Naive B cell (primary cell): Measurements from ENCODE around the gene NPHP3. TPM values are rescaled to one million over a fixed set of nuclear protein-coding genes. Genes with fewer than 3 reads are reported as not detected.
A peak's percentile ranks its signal among the peaks of the same experiment; 100 is the strongest.
"Not testable (repeated sequence)": the region's sequence is repeated elsewhere in the genome, so short reads cannot be mapped to it uniquely, and the experiment has no call there.

ENCODE experiments used
- ATAC-seq, 2 donors: fragments of 150-1000 bp; cut with Tn5 transposase; 2 replicates each; pipeline ENCODE4 v1.10.0; 2021; ENCODE audit warnings: low read depth in 2 of 2, mild to moderate bottlenecking in 2 of 2, moderate library complexity in 2 of 2
- DNase-seq: peaks from one replicate; pipeline ENCODE4 v3.0.0; 2022
- H3K27ac Mint-ChIP-seq, 6 donors: one replicate each; pipeline ENCODE4 v1.8.0; 2020 to 2022; ENCODE audit warnings: mild to moderate bottlenecking in 6 of 6, mixed read lengths in 6 of 6, moderate library complexity in 5 of 6, inconsistent platforms in 2 of 6
- H3K27me3 Mint-ChIP-seq, 3 donors: one replicate each; pipeline ENCODE4 v1.8.0; 2021 to 2022; ENCODE audit warnings: mixed read lengths in 3 of 3, mild to moderate bottlenecking in 1 of 3
- H3K36me3 Mint-ChIP-seq, 2 donors: one replicate each; pipeline ENCODE4 v1.8.0; 2020 to 2022; ENCODE audit warnings: mixed read lengths in 2 of 2, inconsistent platforms in 1 of 2, mild to moderate bottlenecking in 1 of 2
- H3K4me1 Mint-ChIP-seq, 3 donors: one replicate each; pipeline ENCODE4 v1.8.0; 2020 to 2022; ENCODE audit warnings: mixed read lengths in 3 of 3, inconsistent platforms in 1 of 3, mild to moderate bottlenecking in 1 of 3, moderate library complexity in 1 of 3
- H3K4me3 Mint-ChIP-seq, 8 donors: one replicate each; pipeline ENCODE4 v1.8.0; 2020 to 2022; ENCODE audit warnings: mild to moderate bottlenecking in 8 of 8, mixed read lengths in 8 of 8, moderate library complexity in 8 of 8, inconsistent platforms in 2 of 8
- H3K9me3 Mint-ChIP-seq, 7 donors: one replicate each; pipeline ENCODE4 v1.8.0; 2020 to 2022; ENCODE audit warnings: mixed read lengths in 7 of 7, mild to moderate bottlenecking in 5 of 7, inconsistent platforms in 2 of 7, moderate library complexity in 1 of 7
- polyA plus RNA-seq, 6 donors: library from polyadenylated mRNA; unstranded; fragments of 300-500 nt; fragmentation: Illumina TruSeq; gene quantifications; one replicate each; pipeline ENCODE4 v1.2.3, GENCODE V29; 2021; ENCODE audit warnings: low read depth in 6 of 6

The NPHP3 gene
- polyA plus RNA-seq, 6 donors from 2014 or later: 1.9 to 8.3 (median 4.9) TPM

- Mint-ChIP-seq H3K27me3 (no peaks in the 10 kb centered on the region), H3K36me3 (no peaks in the 10 kb centered on the region), H3K4me3 (no peak overlapping the region), H3K9me3 (no peaks in the 10 kb centered on the region), H3K27ac (peak overlapping the region in 1 of 6 donors; percentile 29), H3K4me1 (peaks cover 0 to 6% (median 5%) of the 10 kb centered on the region in 3 donors)
- DNase-seq (no peak), ATAC-seq (peak in 1 of 2 donors; percentile 45)
Observed at GRCh38 chr3:132650153-132650552, 72.1 kb downstream of the NPHP3 start.

GRCh38 chr3:132645058-132645457 is 77.2 kb downstream of the NPHP3 start:
- peak overlapping the region in 1 of 6 donors; percentile 32 for H3K27ac Mint-ChIP-seq
- H3K27me3 Mint-ChIP-seq: no peaks in the 10 kb centered on the region
- H3K9me3 Mint-ChIP-seq: no peaks in the 10 kb centered on the region
- no peak for DNase-seq
- no peak overlapping the region for H3K4me3 Mint-ChIP-seq
- H3K4me1 Mint-ChIP-seq: peaks cover 6 to 14% (median 8%) of the 10 kb centered on the region in 3 donors
- no peaks in the 10 kb centered on the region for H3K36me3 Mint-ChIP-seq
- ATAC-seq: no peak

DNA sequence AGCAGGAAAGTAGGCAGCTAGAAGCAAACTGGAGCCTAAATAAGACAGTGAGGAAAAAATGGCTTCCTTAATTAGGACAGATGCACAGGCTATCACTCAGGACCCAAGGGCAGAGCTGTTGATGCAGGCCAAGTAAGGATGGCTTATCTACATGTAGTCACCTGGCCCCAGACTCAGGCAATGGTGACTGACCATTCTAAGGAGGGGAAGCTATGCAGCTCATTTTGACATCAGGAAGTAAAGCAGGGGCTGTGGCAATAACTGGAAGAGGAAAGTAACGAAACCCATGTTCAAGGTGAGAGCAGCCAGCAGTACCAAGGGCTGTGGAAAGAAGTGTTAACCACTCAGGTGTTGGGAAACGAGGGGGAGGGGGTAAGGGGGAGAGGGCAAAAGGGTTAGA is 78.8 kb downstream of the NPHP3 start:
- no peak for ATAC-seq
- Mint-ChIP-seq H3K27ac (peak overlapping the region in 1 of 6 donors; percentile 89), H3K4me1 (peaks cover 6 to 14% (median 8%) of the 10 kb centered on the region in 3 donors), H3K36me3 (no peaks in the 10 kb centered on the region), H3K27me3 (no peaks in the 10 kb centered on the region), H3K4me3 (no peak overlapping the region), H3K9me3 (no peaks in the 10 kb centered on the region)
- DNase-seq: no peak

GRCh38 chr3:132642539-132642847 is 79.7 kb downstream of the NPHP3 start:
- ATAC-seq (no peak), DNase-seq (no peak)
- H3K27me3 Mint-ChIP-seq: no peaks in the 10 kb centered on the region
- H3K36me3 Mint-ChIP-seq: no peaks in the 10 kb centered on the region
- no peak overlapping the region for H3K4me3 Mint-ChIP-seq
- H3K27ac Mint-ChIP-seq: no peak overlapping the region
- H3K4me1 Mint-ChIP-seq: peaks cover 4 to 14% (median 8%) of the 10 kb centered on the region in 3 donors
- H3K9me3 Mint-ChIP-seq: no peaks in the 10 kb centered on the region

- ATAC-seq (peak in 1 of 2 donors; percentile 45), DNase-seq (no peak)
- Mint-ChIP-seq H3K4me1 (peaks cover 0 to 14% (median 4%) of the 10 kb centered on the region in 3 donors), H3K9me3 (no peaks in the 10 kb centered on the region), H3K36me3 (peaks cover 0 to 5% of the 10 kb centered on the region in 2 donors), H3K4me3 (no peak overlapping the region), H3K27me3 (no peaks in the 10 kb centered on the region), H3K27ac (no peak overlapping the region)
Observed at GRCh38 chr3:132641837-132642538, 80.2 kb downstream of the NPHP3 start.

DNA sequence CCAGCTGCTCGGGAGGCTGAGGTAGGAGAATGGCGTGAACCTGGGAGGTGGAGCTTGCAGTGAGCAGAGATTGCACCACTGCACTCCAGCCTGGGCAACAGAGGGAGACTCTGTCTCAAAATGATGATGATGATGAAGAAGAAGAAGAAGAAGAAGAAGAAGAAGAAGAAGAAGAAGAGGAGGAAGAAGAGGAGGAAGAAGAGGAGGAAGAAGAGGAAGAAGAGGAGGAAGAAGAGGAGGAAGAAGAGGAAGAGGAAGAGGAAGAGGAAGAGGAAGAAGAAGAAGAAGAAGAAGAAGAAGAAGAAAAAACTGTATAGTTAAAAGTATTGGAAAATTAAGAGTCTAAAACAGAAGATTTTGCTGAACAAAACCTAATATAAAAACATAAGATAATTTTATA is 80.8 kb downstream of the NPHP3 start:
- H3K9me3 Mint-ChIP-seq, DNase-seq, ATAC-seq, H3K27me3 Mint-ChIP-seq, H3K36me3 Mint-ChIP-seq, H3K27ac Mint-ChIP-seq, H3K4me3 Mint-ChIP-seq: not testable (repeated sequence)
- H3K4me1 Mint-ChIP-seq: peaks cover 0 to 14% (median 4%) of the 10 kb centered on the region in 3 donors

GRCh38 chr3:132638706-132639105 is 83.5 kb downstream of the NPHP3 start:
- H3K27ac Mint-ChIP-seq: no peak overlapping the region
- no peak overlapping the region for H3K4me3 Mint-ChIP-seq
- peaks cover 0 to 14% (median 4%) of the 10 kb centered on the region in 3 donors for H3K4me1 Mint-ChIP-seq
- peaks cover 9 to 14% of the 10 kb centered on the region in 2 donors for H3K36me3 Mint-ChIP-seq
- DNase-seq (no peak), ATAC-seq (no peak)
- H3K9me3 Mint-ChIP-seq: no peaks in the 10 kb centered on the region
- no peaks in the 10 kb centered on the region for H3K27me3 Mint-ChIP-seq

- DNase-seq: no peak
- Mint-ChIP-seq H3K36me3 (peaks cover 9 to 14% of the 10 kb centered on the region in 2 donors), H3K4me3 (no peak overlapping the region), H3K4me1 (peaks cover 0 to 7% (median 4%) of the 10 kb centered on the region in 3 donors), H3K9me3 (no peaks in the 10 kb centered on the region), H3K27me3 (no peaks in the 10 kb centered on the region), H3K27ac (no peak overlapping the region)
- ATAC-seq: no peak
Observed at GRCh38 chr3:132637590-132637989, 84.6 kb downstream of the NPHP3 start.

GRCh38 chr3:132635052-132635451 is 87.2 kb downstream of the NPHP3 start:
- Mint-ChIP-seq H3K27me3 (no peaks in the 10 kb centered on the region), H3K27ac (no peak overlapping the region), H3K9me3 (no peaks in the 10 kb centered on the region), H3K4me1 (no peaks in the 10 kb centered on the region), H3K36me3 (peaks cover 14% of the 10 kb centered on the region in 2 donors), H3K4me3 (no peak overlapping the region)
- ATAC-seq (no peak), DNase-seq (no peak)

Other genes with a start within 250 kb of the NPHP3 start
- not detected for gene ACKR4, start 125.1 kb downstream of the NPHP3 start, polyA plus RNA-seq
- 1 to 10 TPM; 4.0 to 9.3 (median 6.0) TPM for gene ACAD11, start 62.6 kb downstream of the NPHP3 start, polyA plus RNA-seq
- 10 to 100 TPM; 29.6 to 46.1 (median 31.8) TPM for gene UBA5, start 62.1 kb downstream of the NPHP3 start, polyA plus RNA-seq